GM12872 (cell line): ENCODE results near the gene CDC34.

Source experiments
- CTCF ChIP-seq: IDR thresholded peaks from 3 replicates; pipeline ENCODE4 v1.5.1; 2011; ENCODE audit warnings: low read depth, mild to moderate bottlenecking, low read length, moderate library complexity; ENCODE audit not compliant: insufficient read depth

Gene CDC34

DNA sequence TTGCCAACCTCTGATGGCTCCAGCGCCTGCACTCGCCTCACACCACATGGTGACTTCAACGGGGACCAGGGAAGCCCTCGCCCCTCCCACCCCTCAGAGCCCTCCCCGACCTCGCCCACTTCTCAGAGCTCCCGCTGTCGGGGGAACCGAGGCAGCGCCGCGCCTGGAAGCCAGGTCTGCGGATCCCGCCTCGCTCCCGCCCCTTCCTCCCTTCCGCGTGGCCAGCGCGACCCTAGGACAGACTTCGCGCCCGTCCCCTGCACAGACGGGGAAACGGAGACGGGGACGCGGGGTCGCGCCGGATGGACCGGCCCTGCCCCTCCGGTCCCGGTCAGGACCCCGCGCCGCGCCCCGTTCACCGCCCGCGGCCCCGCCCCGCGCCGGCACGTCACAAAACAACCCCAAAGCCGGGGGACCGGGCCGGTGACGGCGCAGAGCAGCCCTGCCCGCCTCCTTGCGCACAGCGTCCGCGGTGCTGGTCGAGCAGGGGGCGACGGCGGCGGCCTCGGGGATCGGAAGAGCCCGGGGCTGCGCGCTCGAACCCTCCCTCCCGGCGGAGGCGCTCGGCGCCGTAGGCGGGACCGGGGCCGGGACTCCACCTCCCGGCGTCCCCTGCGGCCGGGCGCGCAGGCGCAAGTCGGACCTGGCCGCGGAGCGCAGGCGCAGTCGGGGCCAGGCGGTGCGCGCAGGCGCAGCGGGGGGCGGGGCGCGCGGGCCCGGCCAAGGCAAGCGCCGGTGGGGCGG is 379 bp upstream of the CDC34 start:
- 0 out of 3 replicates have a peak, but pooled peaks have one; percentile 15 for TF ChIP-seq CTCF

GRCh38 chr19:532561-533363 is 1.2 kb downstream of the CDC34 start:
- TF ChIP-seq CTCF, result peak; percentile 50

GRCh38 chr19:533364-534058 is 2.0 kb downstream of the CDC34 start:
- TF ChIP-seq CTCF, result no peak

DNA sequence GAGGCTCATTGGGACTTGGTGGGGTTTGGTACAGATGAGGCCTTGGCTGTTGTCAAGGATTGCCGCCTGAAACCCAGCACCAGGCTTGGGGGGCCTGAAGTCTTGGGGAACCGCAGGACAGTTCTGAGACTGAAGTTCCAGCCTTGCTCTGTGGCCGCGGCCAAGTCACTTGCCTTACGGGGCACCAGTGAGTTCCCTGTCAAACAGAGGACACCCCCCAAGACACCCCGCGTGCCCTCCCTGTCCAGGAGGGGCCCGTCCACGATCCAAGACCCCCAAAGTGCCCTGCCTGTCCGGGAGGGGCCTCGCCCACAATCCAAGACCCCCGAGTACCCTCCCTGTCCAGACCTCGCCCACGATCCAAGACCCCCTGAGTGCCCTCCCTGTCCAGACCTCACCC is 2.5 kb downstream of the CDC34 start:
- 0 out of 3 replicates have a peak, but pooled peaks have one; percentile 10 for TF ChIP-seq CTCF

GRCh38 chr19:535017-535835 is 3.7 kb downstream of the CDC34 start:
- TF ChIP-seq CTCF, result no peak

GRCh38 chr19:536031-536880 is 4.7 kb downstream of the CDC34 start:
- TF ChIP-seq CTCF, result no peak
